ENCODE measurements around the gene ZC3H12D. TPM values are rescaled to one million over a fixed set of nuclear protein-coding genes. Genes with fewer than 3 reads are reported as not detected.

Gene ZC3H12D
- total and polyA plus RNA-seq, 9 of the 15 experiments (the other 6 are each of a cell fraction or from before 2014, with no cell fraction given) = 0.04 to 0.27 (median 0.05) TPM; not detected in 3

GRCh38 chr6:149414821-149415220 is 70.0 kb downstream of the ZC3H12D start:
- BruUV-seq (replicated peaks) = no TSS peak
- H3K4me1 ChIP-seq (replicated peaks in 1 of 2; ENCODE audit: control insufficient read depth in 2 of 2, insufficient read depth in 2 of 2, low read length in 2 of 2) = no peaks in the 10 kb centered on the region
- no peak overlapping the region for H3K4me3 ChIP-seq
- no peak overlapping the region for H3K27ac ChIP-seq (ENCODE audit: extremely low read depth, low read depth, low read length)
- H3K9me3 ChIP-seq (replicated peaks; ENCODE audit: control insufficient read depth, insufficient read depth, low read depth, low read length) = no peaks in the 10 kb centered on the region
- FAIRE-seq (no peak), DNase-seq (ENCODE audit: extremely low read depth in 1 of 4, low spot score in 3 of 4) (no peak), ATAC-seq (no peak)
- H2AFZ ChIP-seq (ENCODE audit: low read depth, low read length) = no peak overlapping the region
- no peaks in the 10 kb centered on the region for H3K79me2 ChIP-seq (ENCODE audit: control insufficient read depth, insufficient read depth, low read length)
- H3K9me1 ChIP-seq (ENCODE audit: control insufficient read depth, insufficient read depth, low read length) = no peaks in the 10 kb centered on the region
- TF ChIP-seq ZBTB43 (CRISPR knock-in tag; IDR thresholded peaks at IDR 0.05) (no peak), EZH2 (IDR thresholded peaks at IDR 0.05; ENCODE audit: borderline replicate concordance, low read depth, low read length) (no peak), ARNT (IDR thresholded peaks at IDR 0.05) (no peak), ZEB2 (IDR thresholded peaks at IDR 0.05) (no peak), SREBF1 (IDR thresholded peaks at IDR 0.05; ENCODE audit: borderline replicate concordance, low read depth, low read length) (no peak), NEUROD1 (IDR thresholded peaks at IDR 0.05; ENCODE audit: borderline replicate concordance, low read depth, low read length, partially characterized antibody) (no peak), MBD2 (IDR thresholded peaks at IDR 0.05; ENCODE audit: borderline replicate concordance, low read depth) (no peak)
- TF ChIP-seq, protein P1, sequence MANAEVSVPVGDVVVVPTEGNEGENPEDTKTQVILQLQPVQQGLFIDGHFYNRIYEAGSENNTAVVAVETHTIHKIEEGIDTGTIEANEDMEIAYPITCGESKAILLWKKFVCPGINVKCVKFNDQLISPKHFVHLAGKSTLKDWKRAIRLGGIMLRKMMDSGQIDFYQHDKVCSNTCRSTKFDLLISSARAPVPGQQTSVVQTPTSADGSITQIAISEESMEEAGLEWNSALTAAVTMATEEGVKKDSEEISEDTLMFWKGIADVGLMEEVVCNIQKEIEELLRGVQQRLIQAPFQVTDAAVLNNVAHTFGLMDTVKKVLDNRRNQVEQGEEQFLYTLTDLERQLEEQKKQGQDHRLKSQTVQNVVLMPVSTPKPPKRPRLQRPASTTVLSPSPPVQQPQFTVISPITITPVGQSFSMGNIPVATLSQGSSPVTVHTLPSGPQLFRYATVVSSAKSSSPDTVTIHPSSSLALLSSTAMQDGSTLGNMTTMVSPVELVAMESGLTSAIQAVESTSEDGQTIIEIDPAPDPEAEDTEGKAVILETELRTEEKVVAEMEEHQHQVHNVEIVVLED (CRISPR knock-in tag; IDR thresholded peaks at IDR 0.05) = no peak
- intact Hi-C loops (cut with micrococcal nuclease) = no loop called here
- peaks cover 0 to under 1% of the 10 kb centered on the region in 2 experiments; a peak in 1 of 5 replicates for H3K27me3 ChIP-seq (ENCODE audit: control insufficient read depth in 2 of 2, insufficient read depth in 2 of 2, low read length in 2 of 2)
- peaks cover 10% of the 10 kb centered on the region; the same call in 1 of the 3 replicates for H3K36me3 ChIP-seq (ENCODE audit: control insufficient read depth, insufficient read depth, low read length)
- in situ Hi-C loops (cut with MboI) = no loop called here
- ChIA-PET POLR2A (interaction anchor here (1.0 kb wide), 1 partner anchor 9 kb away, joined by 3 read pairs; no protein-coding TSS in a partner anchor), CTCF (ENCODE audit: low intra/inter-chr PET ratio) (no interaction called here)
- no peaks in the 10 kb centered on the region for H4K20me1 ChIP-seq (replicated peaks; ENCODE audit: control insufficient read depth, insufficient read depth, low read length)
- no peak overlapping the region for H3K9ac ChIP-seq (ENCODE audit: insufficient read depth in 1 of 2, low read depth in 2 of 2, low read length in 2 of 2)
- no peak overlapping the region for H3K4me2 ChIP-seq (ENCODE audit: insufficient read depth, low read length)
- WGBS (ENCODE audit: insufficient coverage, low coverage, missing lambda C conversion rate) = 38% methylated on average over 4 of the region's 4 CpGs

Measured in K562 (cell line).